ENCODE results near the gene PPM1J.

PPM1J gene

DNA sequence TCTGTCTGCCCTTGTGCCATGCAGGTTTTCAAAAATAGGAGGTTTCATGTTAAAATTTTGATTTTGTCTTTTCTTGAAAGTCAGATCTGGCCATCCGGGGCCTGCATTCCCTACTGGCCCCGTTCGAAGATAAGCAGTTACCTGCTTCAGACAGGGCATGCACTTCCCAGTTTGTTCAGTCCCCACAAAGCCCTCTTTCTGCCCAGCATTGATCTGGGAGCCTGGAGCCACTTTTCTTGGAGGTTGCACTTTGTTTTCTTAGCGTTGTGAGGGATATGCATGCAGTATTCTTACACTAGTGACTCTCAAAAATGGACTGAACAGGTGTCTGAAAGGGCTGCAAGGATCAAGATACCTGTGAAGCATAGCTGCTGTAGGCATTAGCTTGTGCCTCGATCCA, 29.2 kb downstream of the PPM1J start:
- H2AFZ ChIP-seq (ENCODE audit: low read depth, low read length), result no peak overlapping the region
- H3K4me3 ChIP-seq (ENCODE audit: low read length), result no peak overlapping the region
- H3K9me3 ChIP-seq (ENCODE audit: low read length), result no peaks in the 10 kb centered on the region
- H3K4me1 ChIP-seq (ENCODE audit: insufficient read depth, low read length), result no peaks in the 10 kb centered on the region
- H3K27me3 ChIP-seq (ENCODE audit: insufficient read depth, low read length), result no peaks in the 10 kb centered on the region
- peaks cover 15% of the 10 kb centered on the region for H3K36me3 ChIP-seq (ENCODE audit: insufficient read depth, low read length)

DNA sequence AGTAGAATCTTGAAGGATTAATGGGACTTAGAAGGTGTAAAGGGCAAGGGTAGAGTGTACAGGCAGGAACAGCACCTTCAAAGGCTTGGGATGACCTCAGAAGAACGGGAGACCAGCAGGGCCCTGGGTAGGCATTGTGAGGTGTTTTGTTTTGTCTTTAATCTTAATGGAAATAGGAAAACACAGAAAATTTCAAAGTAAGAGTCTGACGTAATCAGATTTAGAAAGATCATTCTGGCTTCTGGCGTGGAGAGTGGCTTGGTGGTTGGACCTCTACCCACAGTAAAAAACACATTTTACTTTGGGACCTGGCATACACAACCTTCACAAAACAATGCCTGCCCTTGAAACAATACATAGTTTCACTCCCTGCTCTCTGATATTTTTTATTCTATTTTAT, 36.5 kb downstream of the PPM1J start:
- Histone ChIP-seq H3K36me3 (ENCODE audit: insufficient read depth, low read length) (peaks cover 5% of the 10 kb centered on the region), H3K4me1 (ENCODE audit: insufficient read depth, low read length) (peaks cover 16% of the 10 kb centered on the region), H3K9me3 (ENCODE audit: low read length) (no peaks in the 10 kb centered on the region), H2AFZ (ENCODE audit: low read depth, low read length) (no peak overlapping the region), H3K27me3 (ENCODE audit: insufficient read depth, low read length) (no peaks in the 10 kb centered on the region), H3K4me3 (ENCODE audit: low read length) (no peak overlapping the region)

DNA sequence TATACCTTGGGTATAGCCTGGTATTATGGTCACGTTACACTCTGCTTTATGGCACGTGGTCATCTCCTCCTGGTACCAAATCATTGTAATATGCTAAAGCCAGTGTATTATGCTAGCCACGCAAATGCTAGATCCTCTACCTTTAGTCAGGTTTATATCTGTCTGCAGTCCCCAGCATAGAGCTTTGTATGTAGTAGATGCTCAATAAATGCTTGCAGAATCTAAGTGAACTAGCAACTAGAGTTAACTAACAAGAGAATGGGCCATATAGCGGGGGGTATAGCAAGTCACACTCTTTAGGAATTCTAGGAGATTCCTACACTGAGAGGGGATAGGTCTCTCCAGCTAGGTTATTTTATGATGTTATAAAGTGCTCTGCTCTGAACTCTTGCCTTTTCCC, 37.6 kb downstream of the PPM1J start:
- H3K27me3 ChIP-seq (ENCODE audit: insufficient read depth, low read length), result no peaks in the 10 kb centered on the region
- no peaks in the 10 kb centered on the region for H3K9me3 ChIP-seq (ENCODE audit: low read length)
- peaks cover 24% of the 10 kb centered on the region for H3K4me1 ChIP-seq (ENCODE audit: insufficient read depth, low read length)
- no peak overlapping the region for H3K4me3 ChIP-seq (ENCODE audit: low read length)
- H2AFZ ChIP-seq (ENCODE audit: low read depth, low read length), result no peak overlapping the region
- peaks cover 5% of the 10 kb centered on the region for H3K36me3 ChIP-seq (ENCODE audit: insufficient read depth, low read length)

DNA sequence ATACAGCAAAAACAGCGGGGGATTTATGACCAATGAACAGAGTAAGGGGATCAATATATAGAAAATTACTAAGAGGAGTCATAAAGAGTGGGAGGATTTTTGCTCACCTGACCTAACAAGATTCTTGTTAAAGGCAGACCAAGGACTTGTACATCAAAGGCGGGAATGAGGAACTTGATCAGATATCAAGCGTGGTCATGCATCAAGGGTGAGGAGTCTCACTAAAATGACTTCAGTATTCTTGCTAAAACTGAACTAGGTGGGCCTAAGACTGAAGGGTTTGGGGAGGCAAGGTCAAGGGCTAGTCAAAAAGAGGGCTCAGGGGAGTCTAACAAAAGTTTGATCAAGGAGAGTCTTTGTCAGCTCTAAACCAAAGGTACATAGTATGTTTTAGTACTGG, 38.6 kb downstream of the PPM1J start:
- no peaks in the 10 kb centered on the region for H3K27me3 ChIP-seq (ENCODE audit: insufficient read depth, low read length)
- no peak overlapping the region for H3K4me3 ChIP-seq (ENCODE audit: low read length)
- peaks cover 8% of the 10 kb centered on the region for H3K36me3 ChIP-seq (ENCODE audit: insufficient read depth, low read length)
- H3K4me1 ChIP-seq (ENCODE audit: insufficient read depth, low read length), result peaks cover 31% of the 10 kb centered on the region
- H3K9me3 ChIP-seq (ENCODE audit: low read length), result no peaks in the 10 kb centered on the region
- H2AFZ ChIP-seq (ENCODE audit: low read depth, low read length), result no peak overlapping the region

DNA sequence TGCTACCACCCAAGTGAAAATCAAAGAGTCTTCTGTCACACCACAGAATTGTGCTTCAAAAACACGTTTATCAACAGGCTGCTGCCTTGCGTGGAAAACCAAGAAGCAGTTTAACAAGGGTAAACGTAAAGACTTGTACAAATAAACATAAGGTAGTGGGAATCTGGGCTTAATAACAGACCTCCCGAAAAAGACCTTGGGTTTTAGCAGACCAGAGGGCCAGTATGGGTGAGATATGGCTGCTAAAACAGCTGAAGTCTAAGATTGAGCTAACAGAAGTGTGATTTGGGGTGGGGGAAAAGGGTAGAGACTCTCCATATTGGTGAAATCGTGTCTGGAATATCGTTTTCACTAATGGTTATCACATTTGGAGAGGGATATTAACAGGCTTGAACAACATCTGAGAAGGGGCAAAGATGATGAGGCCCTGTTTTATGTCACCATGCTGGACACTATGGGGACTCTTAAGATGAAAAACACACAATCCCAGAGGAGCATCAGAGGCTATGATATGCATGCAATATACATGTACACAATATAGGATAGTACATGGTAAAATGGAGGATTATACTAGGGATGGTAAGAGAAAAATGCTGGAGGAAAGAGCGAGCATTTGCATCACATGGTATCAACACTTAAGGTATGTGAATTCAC, 39.3 kb downstream of the PPM1J start:
- H3K4me3 ChIP-seq (ENCODE audit: low read length), result peak overlapping the region; percentile 70
- H3K4me1 ChIP-seq (ENCODE audit: insufficient read depth, low read length), result peaks cover 36% of the 10 kb centered on the region
- H3K36me3 ChIP-seq (ENCODE audit: insufficient read depth, low read length), result peaks cover 14% of the 10 kb centered on the region
- H2AFZ ChIP-seq (ENCODE audit: low read depth, low read length), result peak overlapping the region; percentile 68
- H3K27me3 ChIP-seq (ENCODE audit: insufficient read depth, low read length), result no peaks in the 10 kb centered on the region
- no peaks in the 10 kb centered on the region for H3K9me3 ChIP-seq (ENCODE audit: low read length)

DNA sequence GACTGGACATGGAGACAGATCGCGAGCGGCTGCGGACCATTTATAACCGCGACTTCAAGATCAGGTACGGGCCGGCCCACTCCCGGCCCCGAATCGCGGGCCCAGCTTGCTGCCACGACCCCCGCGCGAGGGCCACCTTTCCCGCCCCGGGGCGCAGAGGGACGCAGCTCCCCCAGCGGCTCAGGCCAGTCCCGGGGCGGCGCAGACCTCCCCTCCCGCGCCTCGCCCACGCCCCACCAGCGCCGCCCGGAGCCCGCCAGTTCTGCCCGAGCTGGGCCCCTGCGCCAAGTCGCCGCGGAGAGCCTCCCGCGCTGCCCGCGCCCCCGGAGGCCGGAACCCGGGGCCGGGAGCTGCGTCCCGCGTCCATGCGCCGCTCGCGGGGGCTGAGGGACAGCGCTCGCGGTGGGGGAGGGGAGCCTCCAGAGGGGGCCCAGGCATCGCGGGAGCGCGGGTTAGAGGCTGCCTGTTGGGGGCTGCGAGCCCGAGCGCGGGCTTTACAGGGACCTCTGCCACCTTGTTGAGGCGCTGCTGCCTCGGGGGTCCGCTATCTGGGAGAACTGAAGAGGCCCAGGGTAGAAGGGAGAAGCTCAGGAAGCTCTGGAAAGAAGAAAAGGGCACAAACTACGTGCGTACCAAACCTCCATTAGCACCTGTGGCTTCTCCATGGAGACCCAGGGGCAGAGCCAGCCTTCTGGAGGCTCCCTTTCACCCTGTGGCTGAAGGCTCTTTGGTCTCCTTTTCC, 40.0 kb downstream of the PPM1J start:
- no peaks in the 10 kb centered on the region for H3K9me3 ChIP-seq (ENCODE audit: low read length)
- peak overlapping the region; percentile 68 for H2AFZ ChIP-seq (ENCODE audit: low read depth, low read length)
- H3K36me3 ChIP-seq (ENCODE audit: insufficient read depth, low read length), result peaks cover 17% of the 10 kb centered on the region
- H3K4me3 ChIP-seq (ENCODE audit: low read length), result peak overlapping the region; percentile 70
- H3K27me3 ChIP-seq (ENCODE audit: insufficient read depth, low read length), result no peaks in the 10 kb centered on the region
- peaks cover 36% of the 10 kb centered on the region for H3K4me1 ChIP-seq (ENCODE audit: insufficient read depth, low read length)

DNA sequence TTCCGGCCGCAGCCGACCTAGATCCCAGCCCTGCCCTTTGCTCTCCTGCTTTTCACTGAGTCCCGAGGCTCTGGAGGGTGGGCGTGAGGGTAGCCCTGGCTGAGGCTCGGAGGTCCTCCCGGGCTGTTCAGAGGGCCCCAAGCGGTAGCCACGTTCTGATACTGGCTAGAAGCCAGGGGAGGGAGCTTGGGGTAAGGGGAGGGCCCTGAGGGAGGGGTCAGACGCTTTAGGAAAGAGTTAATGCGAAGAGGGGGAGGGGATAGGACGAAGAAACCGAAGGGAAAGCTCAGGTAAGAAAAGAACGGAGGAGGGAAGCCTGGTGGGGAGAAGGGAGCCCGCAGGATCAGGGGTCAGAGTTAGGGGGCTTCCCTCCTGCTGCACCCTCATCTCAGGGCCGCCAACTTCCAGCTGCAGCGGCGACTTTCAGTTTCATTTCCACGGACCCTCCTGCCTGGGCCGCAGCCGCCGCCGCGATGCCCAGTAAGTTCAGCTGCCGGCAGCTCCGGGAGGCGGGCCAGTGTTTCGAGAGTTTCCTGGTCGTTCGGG, 40.6 kb downstream of the PPM1J start, which contains the start of gene MOV10:
MOV10 (plus strand) TSS at position 220 of the 546 bp plus-strand sequence; CDS start at position 474, 254 bp downstream.
- peaks cover 36% of the 10 kb centered on the region for H3K4me1 ChIP-seq (ENCODE audit: insufficient read depth, low read length)
- H3K9me3 ChIP-seq (ENCODE audit: low read length), result no peaks in the 10 kb centered on the region
- H3K27me3 ChIP-seq (ENCODE audit: insufficient read depth, low read length), result no peaks in the 10 kb centered on the region
- H2AFZ ChIP-seq (ENCODE audit: low read depth, low read length), result peak within 1 kb of the TSS; percentile 68
- peaks cover 24% of the 10 kb centered on the region for H3K36me3 ChIP-seq (ENCODE audit: insufficient read depth, low read length)
- H3K4me3 ChIP-seq (ENCODE audit: low read length), result peak within 1 kb of the TSS; percentile 70

DNA sequence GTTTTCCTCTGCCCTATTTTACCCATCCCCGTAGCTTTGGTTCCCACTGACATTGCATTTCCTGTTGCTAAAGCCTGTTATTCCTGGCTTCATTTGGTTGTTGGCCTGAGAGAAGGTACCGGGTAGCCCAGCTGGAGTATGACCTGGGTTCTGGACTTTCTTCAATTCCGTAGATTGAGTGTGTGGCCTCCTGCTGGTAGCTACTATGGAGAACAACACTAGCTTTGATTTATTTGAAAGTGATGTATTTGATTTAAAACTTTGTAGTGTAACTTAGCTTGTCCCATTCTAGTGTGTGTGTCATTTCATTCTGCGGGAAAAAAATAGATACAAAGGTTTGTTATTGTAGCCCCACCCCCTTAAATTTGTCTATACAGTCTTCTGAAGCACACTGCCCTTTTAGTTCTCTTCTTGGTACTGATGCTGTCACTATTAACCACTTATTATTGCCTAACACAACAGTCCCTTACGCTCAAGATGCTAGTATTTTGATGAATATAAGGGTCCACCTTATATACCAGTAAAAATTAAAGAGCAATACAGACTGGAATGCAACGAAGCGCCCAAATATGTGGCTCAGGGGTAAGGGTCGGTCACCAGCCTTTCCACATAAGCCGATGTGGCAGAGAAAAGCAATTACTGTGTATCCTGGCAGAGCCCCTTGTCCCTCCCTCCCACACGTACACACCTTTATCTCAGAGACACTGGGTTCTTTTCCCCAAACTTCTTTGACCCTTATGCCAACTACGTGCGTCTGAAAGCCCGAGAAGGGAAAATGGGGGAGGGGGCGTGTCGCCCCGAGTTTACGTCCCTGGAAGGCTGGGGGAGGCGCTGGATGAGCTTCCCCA, 41.3 kb downstream of the PPM1J start:
- H3K27me3 ChIP-seq (ENCODE audit: insufficient read depth, low read length), result no peaks in the 10 kb centered on the region
- peak overlapping the region; percentile 70 for H3K4me3 ChIP-seq (ENCODE audit: low read length)
- H2AFZ ChIP-seq (ENCODE audit: low read depth, low read length), result no peak overlapping the region
- peaks cover 30% of the 10 kb centered on the region for H3K36me3 ChIP-seq (ENCODE audit: insufficient read depth, low read length)
- H3K4me1 ChIP-seq (ENCODE audit: insufficient read depth, low read length), result peaks cover 36% of the 10 kb centered on the region
- H3K9me3 ChIP-seq (ENCODE audit: low read length), result no peaks in the 10 kb centered on the region

DNA sequence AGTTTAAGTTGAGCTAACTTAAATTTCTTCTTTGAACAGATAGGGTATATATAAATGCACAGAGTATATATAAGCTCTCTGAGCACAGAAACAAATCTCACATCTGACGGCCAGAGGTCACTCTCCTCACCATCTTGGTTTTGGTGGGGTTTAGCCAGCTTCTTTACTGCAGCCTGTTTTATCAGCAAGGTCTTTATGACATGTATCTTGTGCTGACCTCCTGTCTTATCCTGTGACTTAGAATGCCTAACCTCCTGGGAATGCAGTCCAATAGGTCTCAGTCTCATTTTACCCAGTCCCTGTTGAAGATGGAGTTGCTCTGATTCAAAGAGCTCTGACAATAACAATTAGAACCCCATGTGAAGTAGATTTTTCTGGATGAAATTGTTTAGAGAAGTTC, 42.3 kb downstream of the PPM1J start:
- Histone ChIP-seq H3K4me3 (ENCODE audit: low read length) (no peak overlapping the region), H3K27me3 (ENCODE audit: insufficient read depth, low read length) (no peaks in the 10 kb centered on the region), H3K36me3 (ENCODE audit: insufficient read depth, low read length) (peaks cover 35% of the 10 kb centered on the region), H2AFZ (ENCODE audit: low read depth, low read length) (no peak overlapping the region), H3K4me1 (ENCODE audit: insufficient read depth, low read length) (peaks cover 36% of the 10 kb centered on the region), H3K9me3 (ENCODE audit: low read length) (no peaks in the 10 kb centered on the region)

DNA sequence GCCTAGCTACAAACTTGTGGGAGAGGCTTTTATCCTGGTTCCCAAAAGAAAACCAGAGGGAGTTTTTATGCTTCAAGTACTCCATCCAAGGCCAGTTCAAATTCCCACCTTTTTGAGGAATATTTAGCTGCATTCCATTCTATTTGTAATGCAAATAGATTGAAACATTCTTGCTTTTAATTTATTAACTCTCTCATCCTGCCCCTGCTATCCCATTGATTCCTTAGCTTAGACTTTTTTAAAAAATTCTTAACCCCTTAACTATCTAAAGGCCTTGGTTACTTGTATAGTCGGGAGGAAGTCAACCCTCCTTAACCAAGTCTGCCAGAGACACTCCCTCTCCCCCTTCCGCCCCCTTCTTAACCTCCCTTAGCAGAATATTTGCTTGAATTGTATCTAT, 43.1 kb downstream of the PPM1J start:
- Histone ChIP-seq H3K4me3 (ENCODE audit: low read length) (no peak overlapping the region), H3K4me1 (ENCODE audit: insufficient read depth, low read length) (peaks cover 36% of the 10 kb centered on the region), H3K9me3 (ENCODE audit: low read length) (no peaks in the 10 kb centered on the region), H2AFZ (ENCODE audit: low read depth, low read length) (no peak overlapping the region), H3K36me3 (ENCODE audit: insufficient read depth, low read length) (peaks cover 43% of the 10 kb centered on the region), H3K27me3 (ENCODE audit: insufficient read depth, low read length) (no peaks in the 10 kb centered on the region)

DNA sequence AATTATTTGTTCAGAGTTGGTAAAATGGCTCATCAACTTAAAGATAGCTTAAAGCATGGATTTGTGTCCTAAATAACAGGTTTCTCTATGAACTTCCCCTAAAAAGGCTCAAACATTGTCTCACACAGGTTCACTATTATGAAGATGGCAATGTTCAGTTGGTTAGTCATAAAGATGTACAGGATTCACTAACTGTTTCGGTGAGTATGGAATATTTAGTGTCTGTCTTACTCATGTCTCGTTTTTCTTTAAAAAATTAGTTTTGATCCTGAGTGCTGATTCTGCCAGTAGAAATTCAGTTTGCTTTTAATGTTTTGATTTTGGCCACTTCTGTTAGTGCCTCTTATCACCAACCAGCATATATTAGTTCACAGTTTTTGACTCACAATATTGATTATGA, 48.2 kb downstream of the PPM1J start:
- Histone ChIP-seq H3K36me3 (ENCODE audit: insufficient read depth, low read length) (peaks cover 73% of the 10 kb centered on the region), H3K4me3 (ENCODE audit: low read length) (no peak overlapping the region), H3K4me1 (ENCODE audit: insufficient read depth, low read length) (peaks cover 9% of the 10 kb centered on the region)

DNA sequence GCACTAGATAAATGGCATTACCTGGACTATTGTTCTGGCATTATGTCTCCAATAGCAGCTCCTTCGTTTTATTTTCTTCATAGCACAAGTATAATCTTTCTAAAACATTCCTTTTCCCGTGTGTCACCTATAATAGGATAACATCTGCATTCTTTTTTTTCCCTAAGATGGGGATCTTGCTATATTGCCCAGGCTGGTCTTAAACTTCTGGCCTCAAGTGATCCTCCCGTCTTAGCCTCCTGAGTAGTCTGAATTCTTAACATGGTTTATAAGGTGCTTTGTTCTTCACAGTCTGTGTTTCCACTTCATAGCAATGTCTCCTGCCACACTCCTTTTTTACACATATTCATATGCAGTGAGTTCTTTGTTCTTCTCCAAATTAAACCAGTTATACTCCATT, 49.3 kb downstream of the PPM1J start:
- H3K4me1 ChIP-seq (ENCODE audit: insufficient read depth, low read length), result no peaks in the 10 kb centered on the region
- H3K36me3 ChIP-seq (ENCODE audit: insufficient read depth, low read length), result peaks cover 74% of the 10 kb centered on the region
- H2AFZ ChIP-seq (ENCODE audit: low read depth, low read length), result no peak overlapping the region
- no peaks in the 10 kb centered on the region for H3K27me3 ChIP-seq (ENCODE audit: insufficient read depth, low read length)
- H3K4me3 ChIP-seq (ENCODE audit: low read length), result no peak overlapping the region
- H3K9me3 ChIP-seq (ENCODE audit: low read length), result no peaks in the 10 kb centered on the region

More for the DNA sequence above, 48.2 kb downstream of the PPM1J start:
- Histone ChIP-seq H3K9me3 (ENCODE audit: low read length) (no peaks in the 10 kb centered on the region), H2AFZ (ENCODE audit: low read depth, low read length) (no peak overlapping the region), H3K27me3 (ENCODE audit: insufficient read depth, low read length) (no peaks in the 10 kb centered on the region)

Data from neuron (in vitro differentiated cells).